Cardiac fibroblast (primary cell): ENCODE measurements around the gene LST1.
A peak's percentile ranks its signal among the peaks of the same experiment; 100 is the strongest.

Experiments used
- DNase-seq, 2 donors: peaks; one replicate each; pipeline versions ENCODE4 v3.0.0 to v3.0.0-alpha.2; 2010; ENCODE audit warnings: low read depth in 2 of 2
- H3K4me3 ChIP-seq, 2 donors: replicated peaks in 1 of 2; 1 replicate in 1 of 2; 2 replicates in 1 of 2; pipeline ENCODE4 v1.5.1; 2011; ENCODE audit warnings: low read depth in 2 of 2, low read length in 2 of 2, mild to moderate bottlenecking in 2 of 2, moderate library complexity in 1 of 2
- TF ChIP-seq, protein P1 (sequence below): IDR thresholded peaks from one replicate; pipeline ENCODE4 v1.5.1; 2011; ENCODE audit warnings: low read depth, mild to moderate bottlenecking, low read length, inconsistent platforms

Gene LST1

DNA sequence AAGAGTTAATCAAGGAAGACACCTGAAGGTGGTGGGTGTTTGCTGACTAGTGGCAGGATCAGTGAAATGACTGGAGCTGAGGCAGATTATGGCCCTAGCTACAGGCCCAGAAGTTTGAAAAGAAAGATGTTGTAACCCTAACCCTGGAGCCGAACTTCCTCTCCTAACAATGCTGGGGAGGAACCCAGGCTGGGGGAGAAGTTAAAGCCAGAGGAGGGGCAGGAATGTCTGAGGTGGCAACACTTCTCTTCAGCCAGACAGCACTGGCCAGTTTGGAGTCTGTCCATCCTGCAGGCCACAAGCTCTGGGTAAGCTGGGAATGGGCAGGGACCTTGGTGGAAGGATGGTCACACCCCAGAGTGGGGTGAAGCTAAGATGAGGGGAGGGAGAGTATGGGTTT, at the start of gene LST1:
Gene LST1, plus strand, starts transcription at position 270 of the 400 bp plus-strand sequence. CDS start 1,023 bp downstream, outside the sequence.
- TF ChIP-seq, protein P1, sequence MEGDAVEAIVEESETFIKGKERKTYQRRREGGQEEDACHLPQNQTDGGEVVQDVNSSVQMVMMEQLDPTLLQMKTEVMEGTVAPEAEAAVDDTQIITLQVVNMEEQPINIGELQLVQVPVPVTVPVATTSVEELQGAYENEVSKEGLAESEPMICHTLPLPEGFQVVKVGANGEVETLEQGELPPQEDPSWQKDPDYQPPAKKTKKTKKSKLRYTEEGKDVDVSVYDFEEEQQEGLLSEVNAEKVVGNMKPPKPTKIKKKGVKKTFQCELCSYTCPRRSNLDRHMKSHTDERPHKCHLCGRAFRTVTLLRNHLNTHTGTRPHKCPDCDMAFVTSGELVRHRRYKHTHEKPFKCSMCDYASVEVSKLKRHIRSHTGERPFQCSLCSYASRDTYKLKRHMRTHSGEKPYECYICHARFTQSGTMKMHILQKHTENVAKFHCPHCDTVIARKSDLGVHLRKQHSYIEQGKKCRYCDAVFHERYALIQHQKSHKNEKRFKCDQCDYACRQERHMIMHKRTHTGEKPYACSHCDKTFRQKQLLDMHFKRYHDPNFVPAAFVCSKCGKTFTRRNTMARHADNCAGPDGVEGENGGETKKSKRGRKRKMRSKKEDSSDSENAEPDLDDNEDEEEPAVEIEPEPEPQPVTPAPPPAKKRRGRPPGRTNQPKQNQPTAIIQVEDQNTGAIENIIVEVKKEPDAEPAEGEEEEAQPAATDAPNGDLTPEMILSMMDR, result no peak
- no peak within 1 kb of the TSS for H3K4me3 ChIP-seq
- DNase-seq, result peak in 1 of 2 donors; percentile 42

GRCh38 chr6:31538805-31539400, 47.2 kb upstream of the LST1 start:
- peak overlapping the region; percentile 6 to 70 for H3K4me3 ChIP-seq
- DNase-seq, result no peak
- TF ChIP-seq, protein P1, result no peak

DNA sequence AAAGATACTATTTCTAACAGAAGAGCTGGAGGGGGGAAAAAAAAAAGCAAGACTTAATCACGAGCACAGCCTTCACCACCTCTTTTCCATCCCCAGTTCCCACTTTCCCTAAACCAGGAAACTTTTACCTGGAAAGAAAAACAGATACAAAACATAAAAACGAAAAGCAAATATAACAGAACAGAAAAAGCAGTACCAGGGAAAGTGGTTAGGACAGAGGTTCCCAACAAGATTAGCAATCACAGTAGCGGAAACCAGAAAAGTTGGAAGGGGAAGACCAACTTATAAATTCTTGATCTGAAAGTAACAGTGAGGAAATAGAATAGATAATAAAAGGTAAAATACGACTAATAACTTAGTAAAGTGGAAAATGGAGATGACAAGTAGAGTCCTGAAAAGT, 45.4 kb upstream of the LST1 start:
- H3K4me3 ChIP-seq, result peak overlapping the region; percentile 70 to 72
- no peak for DNase-seq
- TF ChIP-seq, protein P1, result no peak

GRCh38 chr6:31541059-31541657, 44.9 kb upstream of the LST1 start:
- H3K4me3 ChIP-seq, result peak overlapping the region; percentile 70 to 72
- TF ChIP-seq, protein P1, result no peak
- DNase-seq, result peak; percentile 75 to 76

DNA sequence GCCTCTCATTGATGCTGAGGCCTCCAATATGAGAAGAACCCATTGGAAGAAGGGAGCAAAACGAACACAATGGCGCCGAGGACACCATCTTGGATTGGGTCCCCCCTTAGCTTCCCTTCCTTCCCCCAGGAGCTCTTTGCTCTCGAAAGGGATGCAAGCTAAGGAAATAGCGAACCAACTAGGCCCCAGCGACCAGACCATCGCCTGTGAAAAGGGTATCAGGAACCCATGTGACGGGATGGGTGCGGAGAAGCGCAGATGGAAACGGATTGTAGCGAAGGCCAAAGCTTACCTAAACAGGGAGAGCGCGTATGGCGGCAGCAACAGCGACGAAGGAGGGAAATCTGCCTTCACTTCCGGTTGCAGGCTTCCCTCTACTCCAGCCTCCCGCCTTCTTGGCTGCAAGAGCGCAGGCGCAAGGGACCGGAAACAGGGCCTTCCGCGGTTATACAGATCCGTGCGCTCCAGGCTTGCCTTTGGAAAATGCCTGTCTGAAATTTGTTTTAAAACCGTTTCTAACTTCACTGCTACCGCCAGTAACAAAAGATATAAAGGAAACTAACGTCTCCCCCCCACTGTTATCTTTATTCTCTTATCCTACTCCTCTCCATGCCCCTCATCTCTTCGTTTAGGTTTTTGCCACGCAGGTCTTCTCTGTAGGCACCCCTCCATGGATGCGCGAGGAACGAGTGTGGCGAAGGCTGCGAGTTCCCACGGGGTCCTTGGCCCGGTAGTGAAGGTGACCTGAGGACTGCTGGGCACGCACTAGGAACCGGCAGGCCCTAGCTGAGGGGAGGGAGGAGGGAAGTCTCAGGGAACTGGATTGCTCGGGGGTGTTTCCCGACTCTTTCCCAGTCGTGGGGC, 44.2 kb upstream of the LST1 start, which contains the start of gene DDX39B:
Gene DDX39B, minus strand, starts transcription at position 346 of the 864 bp plus-strand sequence. CDS start 1,471 bp downstream, outside the sequence.
- H3K4me3 ChIP-seq, result peak within 1 kb of the TSS; percentile 70 to 72
- TF ChIP-seq, protein P1, result no peak
- peak; percentile 98 for DNase-seq

GRCh38 chr6:31543639-31544038, 42.4 kb upstream of the LST1 start:
- TF ChIP-seq, protein P1, result no peak
- DNase-seq, result no peak
- H3K4me3 ChIP-seq, result no peak overlapping the region
